Heart left ventricle (tissue), 16 donors: Measurements from ENCODE around the gene GPALPP1. TPM values are rescaled to one million over a fixed set of nuclear protein-coding genes. Genes with fewer than 3 reads are reported as not detected.

Experiments used
- ATAC-seq, 4 donors: fragments of 200-7000 bp; cut with Tn5 transposase; one replicate each; pipeline ENCODE4 v1.9.1; 2020 to 2022; ENCODE audit warnings: moderate library complexity in 4 of 4, mild to moderate bottlenecking in 3 of 4, moderate number of reproducible peaks in 1 of 4
- DNase-seq, 5 donors: peaks; one replicate each; pipeline ENCODE4 v3.0.0-alpha.2; 2020
- H3K27ac ChIP-seq, 12 donors: fragments of 200-600 bp; sonication (generic) in 4 of 12; one replicate each; pipeline versions ENCODE4 v1.5.0 to v1.8.0; 2016 to 2022; ENCODE audit warnings: mild to moderate bottlenecking in 2 of 12
- H3K27me3 ChIP-seq, 9 donors: fragments of 200-600 bp; sonication (generic) in 2 of 9; one replicate each; pipeline versions ENCODE4 v1.5.1 to v1.8.0; 2016 to 2022; ENCODE audit warnings: mild to moderate bottlenecking in 3 of 9
- H3K36me3 ChIP-seq, 9 donors: fragments of 200-600 bp; sonication (generic) in 2 of 9; one replicate each; pipeline versions ENCODE4 v1.5.0 to v1.8.0; 2018 to 2022; ENCODE audit warnings: mild to moderate bottlenecking in 2 of 9
- H3K4me1 ChIP-seq, 12 donors: fragments of 200-600 bp; sonication (generic) in 4 of 12; one replicate each; pipeline versions ENCODE4 v1.5.0 to v1.8.0; 2016 to 2022; ENCODE audit warnings: mild to moderate bottlenecking in 3 of 12
- H3K4me3 ChIP-seq, 12 donors: fragments of 200-600 bp; sonication (generic) in 4 of 12; one replicate each; pipeline versions ENCODE4 v1.5.0 to v1.8.0; 2017 to 2022; ENCODE audit warnings: mild to moderate bottlenecking in 9 of 12, moderate library complexity in 4 of 12
- H3K9me3 ChIP-seq, 12 donors: fragments of 200-600 bp; sonication (generic) in 4 of 12; one replicate each; pipeline versions ENCODE4 v1.5.0 to v1.8.0; 2016 to 2022; ENCODE audit warnings: mild to moderate bottlenecking in 1 of 12
- CTCF ChIP-seq, 12 donors: fragments of 200-600 bp; sonication (generic) in 4 of 12; IDR thresholded peaks; one replicate each; pipeline versions ENCODE4 v1.5.0 to v1.8.0; 2018 to 2022; ENCODE audit warnings: antibody characterized with exemption in 12 of 12, mild to moderate bottlenecking in 5 of 12
- POLR2A ChIP-seq, 2 donors: fragments of 450-650 bp; IDR thresholded peaks; one replicate each; pipeline ENCODE4 v1.6.1; 2017; ENCODE audit warnings: antibody characterized with exemption in 2 of 2, mild to moderate bottlenecking in 2 of 2, moderate library complexity in 2 of 2
- WGBS, 4 donors: extraction: QIAGEN DNeasy Blood & Tissue Kit in 2 of 4; methylation state at CpG; one replicate each; pipeline versions ENCODE4 v1.1.5 to v1.1.7; 2013 to 2018; 5-methylcytosine and 5-hydroxymethylcytosine counted together
- intact Hi-C, 10 donors: fragments of 100-400 bp; cut with DNase I; formaldehyde crosslinking; loops; one replicate each; pipeline versions ENCODE4 v1.11.1 to v1.14.2; 2022
- polyA plus RNA-seq, 2 donors: library from polyadenylated mRNA; stranded (reverse); fragments of 200-250 nt; gene quantifications; one replicate each; pipeline ENCODE4 v1.2.3, GENCODE V29; 2013
- total RNA-seq, 9 donors: library from RNA; depleted of rRNA in 2 of 9; stranded (reverse); fragments of >200 nt in 2 of 9; fragmentation: NEBNext Ultra II Directional in 3 of 9; extraction: Animal tissue kit (Norgen Biotek cat#: 25700) in 3 of 9; gene quantifications; one replicate each; pipeline versions ENCODE4 v1.1.0 to v1.2.4, GENCODE V29; 2016 to 2023
- donor health status: ischemic (EF 13 %, LVEDD 7.1; RV severe dilation, severe dysfunction).
- donor health status: healthy with polysubstance abuse.
- donor health status: DM: no; HTN: yes; CAD: no.
- donor health status: DM: no; HTN: no; CAD: no.
- donor health status: ischemic (EF 25% LVEDD 6.9; RV normal size, moderate dysfunction).
- donor health status: ischemic (EF 25% LVEDD 5.7; RV mildly dilated, moderate dysfunction).
- donor health status: healthy.
- donor health status: DM: yes; HTN: yes; CAD: no.
- donor health status: ischemic (EF 35%, LVEDD 5.7; RV mildly dilated, moderate dysfunction).
- donor health status: nonischemic (EF 11% LVEDD 7.7; RV severe dilation, severe dysfunction).
- donor health status: DM: yes; HTN: yes; CAD: no.
- donor health status: PGD.
- donor health status: ischemic (EF 29% LVEDD 5.4; RV normal size, mild dysfunction).
- donor health status: nonischemic (EF 23%, LVEDD 6.1; RV moderate dilation, normal function).

GPALPP1 gene
- total and polyA plus RNA-seq, 11 donors = 5.4 to 16.1 (median 12.2) TPM

- Histone ChIP-seq H3K27me3 (no peaks in the 10 kb centered on the region), H3K4me1 (peaks cover 0 to 20% (median 6%) of the 10 kb centered on the region in 12 donors), H3K4me3 (no peak overlapping the region), H3K36me3 (peaks cover 0 to 54% (median 47%) of the 10 kb centered on the region in 9 donors), H3K27ac (no peak overlapping the region), H3K9me3 (no peaks in the 10 kb centered on the region)
- TF ChIP-seq POLR2A (IDR thresholded peaks at IDR 0.05) (no peak), CTCF (IDR thresholded peaks at IDR 0.05) (no peak)
- no peak for DNase-seq
- WGBS, 4 donors = 47 to 66% (median 56%) methylated on average over 1 of the region's 1 CpG
- intact Hi-C loops = loop anchor here in 4 of 10 donors (10.0 kb wide), 2 partner anchors 328 to 1072 kb away; no protein-coding TSS in a partner anchor
- no peak for ATAC-seq
Measured at GRCh38 chr13:44976949-44977583, 12.3 kb upstream of the GPALPP1 start.

GRCh38 chr13:44978328-44978727, 11.0 kb upstream of the GPALPP1 start:
- no peak overlapping the region for H3K27ac ChIP-seq
- peaks cover 0 to 54% (median 47%) of the 10 kb centered on the region in 9 donors for H3K36me3 ChIP-seq
- no peaks in the 10 kb centered on the region for H3K27me3 ChIP-seq
- 97 to 100% (median 99%) methylated on average over 1 of the region's 1 CpG for WGBS, 4 donors
- no peaks in the 10 kb centered on the region for H3K9me3 ChIP-seq
- TF ChIP-seq CTCF (IDR thresholded peaks at IDR 0.05) (peak in 2 of 12 donors; percentile 8 to 25), POLR2A (IDR thresholded peaks at IDR 0.05) (no peak)
- ATAC-seq = no peak
- no peak overlapping the region for H3K4me3 ChIP-seq
- no peak for DNase-seq
- H3K4me1 ChIP-seq = peaks cover 0 to 16% (median 4%) of the 10 kb centered on the region in 12 donors
- intact Hi-C loops = loop anchor here in 4 of 10 donors (10.0 kb wide), 2 partner anchors 326 to 1074 kb away; no protein-coding TSS in a partner anchor

- peaks cover 3 to 34% (median 23%) of the 10 kb centered on the region in 12 donors for H3K4me1 ChIP-seq
- peak overlapping the region; percentile 68 to 100 (median 92) for H3K4me3 ChIP-seq
- ATAC-seq = peak in 1 of 4 donors; percentile 13
- intact Hi-C loops = loop anchor here in 1 of 10 donors (5.0 kb wide), 1 partner anchor 132 kb away; the partner anchor contains the start of gene GTF2F2
- peak overlapping the region in 11 of 12 donors; percentile 34 to 90 (median 87) for H3K27ac ChIP-seq
- H3K36me3 ChIP-seq = peaks cover 0 to 17% (median 10%) of the 10 kb centered on the region in 9 donors
- TF ChIP-seq POLR2A (IDR thresholded peaks at IDR 0.05) (no peak), CTCF (IDR thresholded peaks at IDR 0.05) (no peak)
- H3K9me3 ChIP-seq = no peaks in the 10 kb centered on the region
- DNase-seq = no peak
- no peaks in the 10 kb centered on the region for H3K27me3 ChIP-seq
- 3 to 10% (median 7%) methylated on average over 8 to 10 of the region's 10 CpGs for WGBS, 4 donors
Measured at GRCh38 chr13:44989941-44990340, 603 bp downstream of the GPALPP1 start.

- Histone ChIP-seq H3K27me3 (no peaks in the 10 kb centered on the region), H3K36me3 (peaks cover 0 to 96% (median 75%) of the 10 kb centered on the region in 9 donors)
Measured at GRCh38 chr13:45003417-45003816, 14.1 kb downstream of the GPALPP1 start.

More at GRCh38 chr13:45003417-45003816, 14.1 kb downstream of the GPALPP1 start:
- no peak for TF ChIP-seq POLR2A (IDR thresholded peaks at IDR 0.05)
- TF ChIP-seq CTCF (IDR thresholded peaks at IDR 0.05) = no peak
- DNase-seq (no peak), ATAC-seq (no peak)
- intact Hi-C loops = no loop called here
- Histone ChIP-seq H3K9me3 (no peaks in the 10 kb centered on the region), H3K4me3 (no peak overlapping the region), H3K27ac (no peak overlapping the region), H3K4me1 (peaks cover 0 to 10% (median 0%) of the 10 kb centered on the region in 12 donors)
